ENCODE data around the gene MRPL37.

- no peak for TF ChIP-seq CTCF (IDR thresholded peaks at IDR 0.05; ENCODE audit: low read depth, low read length)
- no peak for TF ChIP-seq EZH2phosphoT487 (IDR thresholded peaks at IDR 0.05; ENCODE audit: low read depth)
Observed at GRCh38 chr1:54176621-54177327, 23.2 kb upstream of the MRPL37 start.

Data from OCI-LY3 (cell line).